Endothelial cell of umbilical vein (primary cell): Measurements from ENCODE around the gene MYORG. TPM values are rescaled to one million over a fixed set of nuclear protein-coding genes. Genes with fewer than 3 reads are reported as not detected.

Experiments used
- BruUV-seq: library from RNA; stranded (reverse); fragments of 400-500 nt; replicated peaks from 2 replicates; lab custom pipeline; 2021; lab: Mats Ljungman, UMichigan
- CTCF ChIA-PET: fragments of 300-600, 350-600 bp; sonication (Branson Sonifier 250); formaldehyde crosslinking; loops from one replicate; lab custom pipeline; 2021; ENCODE audit warnings: antibody characterized with exemption, inconsistent platforms; lab: Charles Lee
- POLR2A ChIA-PET: fragments of 300-600, 350-600 bp; sonication (Branson Sonifier 250); formaldehyde crosslinking; loops from one replicate; lab custom pipeline; 2021; ENCODE audit warnings: antibody characterized with exemption, inconsistent platforms; lab: Charles Lee
- DNase-seq: peaks from one replicate; pipeline ENCODE4 v3.0.0-alpha.2; 2011; ENCODE audit warnings: low read depth, low spot score
- FAIRE-seq: peaks from 2 replicates; lab custom pipeline; 2011; peaks lifted over from hg19 to GRCh38; lab: Jason Lieb, UNC
- H2AFZ ChIP-seq: 2 replicates; pipeline ENCODE4 v1.6.0; 2012; ENCODE audit warnings: low read depth, low read length, control low read depth, inconsistent platforms
- H3K27ac ChIP-seq: 2 replicates; pipeline ENCODE4 v1.5.1; 2011; ENCODE audit warnings: low read depth, mild to moderate bottlenecking, control low read depth, low read length, moderate library complexity; ENCODE audit not compliant: insufficient read depth
- H3K27me3 ChIP-seq, 2 experiments: 2 replicates each; pipeline versions ENCODE4 v1.6.0 to v1.6.1; 2011; ENCODE audit warnings: low read length in 2 of 2, mixed read lengths in 1 of 2; ENCODE audit not compliant: control insufficient read depth in 2 of 2, insufficient read depth in 2 of 2
- H3K36me3 ChIP-seq, 2 experiments: 2 replicates in 1 of 2; 3 replicates in 1 of 2; pipeline ENCODE4 v1.5.1; 2011; ENCODE audit warnings: low read length in 2 of 2, mild to moderate bottlenecking in 1 of 2, moderate library complexity in 1 of 2; ENCODE audit not compliant: control insufficient read depth in 2 of 2, insufficient read depth in 2 of 2; ENCODE audit errors: extremely low read depth in 1 of 2
- H3K4me1 ChIP-seq: 3 replicates; pipeline ENCODE4 v1.5.1; 2011; ENCODE audit warnings: mild to moderate bottlenecking, low read length; ENCODE audit not compliant: control insufficient read depth, insufficient read depth; ENCODE audit errors: extremely low read depth
- H3K4me2 ChIP-seq: 2 replicates; pipeline ENCODE4 v1.6.1; 2011; ENCODE audit warnings: low read length, control low read depth, mixed read lengths; ENCODE audit not compliant: insufficient read depth
- H3K4me3 ChIP-seq, 3 experiments: fragments of 200-600 bp in 1 of 3; sonication (generic), shearing (Covaris generic) in 1 of 3; replicated peaks in 1 of 3; 2 replicates each; pipeline ENCODE4 v1.5.1; 2011 to 2016; ENCODE audit warnings: control low read depth in 3 of 3, low read length in 3 of 3, mild to moderate bottlenecking in 2 of 3, inconsistent platforms in 1 of 3, low read depth in 1 of 3, moderate library complexity in 1 of 3; ENCODE audit not compliant: insufficient read depth in 1 of 3
- H3K79me2 ChIP-seq: 2 replicates; pipeline ENCODE4 v1.6.0; 2012; ENCODE audit warnings: low read length, inconsistent platforms; ENCODE audit not compliant: control insufficient read depth, insufficient read depth
- H3K9ac ChIP-seq: replicated peaks from 2 replicates; pipeline ENCODE3; 2011; ENCODE audit warnings: low read length, control low read depth; ENCODE audit not compliant: insufficient read depth; ENCODE audit errors: extremely low read depth
- H3K9me1 ChIP-seq: replicated peaks from 3 replicates; pipeline ENCODE4 v1.6.0; 2011; ENCODE audit warnings: mild to moderate bottlenecking, low read length; ENCODE audit not compliant: control insufficient read depth, insufficient read depth; ENCODE audit errors: extremely low read depth
- H3K9me3 ChIP-seq: replicated peaks from 2 replicates; pipeline ENCODE4 v1.5.1; 2012; ENCODE audit warnings: low read length, inconsistent platforms; ENCODE audit not compliant: control insufficient read depth, insufficient read depth
- H4K20me1 ChIP-seq: replicated peaks from 2 replicates; pipeline ENCODE3; 2011; ENCODE audit warnings: mild to moderate bottlenecking, low read length; ENCODE audit not compliant: control insufficient read depth, insufficient read depth; ENCODE audit errors: extremely low read depth
- CTCF ChIP-seq, 2 donors: IDR thresholded peaks; 1 replicate in 1 of 2; 2 replicates in 1 of 2; pipeline ENCODE4 v1.5.1; 2011; ENCODE audit warnings: low read length in 2 of 2, mild to moderate bottlenecking in 2 of 2, moderate library complexity in 2 of 2, control low read depth in 1 of 2, inconsistent platforms in 1 of 2, low read depth in 1 of 2; ENCODE audit not compliant: insufficient read depth in 1 of 2; ENCODE audit errors: extremely low read depth in 1 of 2
- EZH2 ChIP-seq: IDR thresholded peaks from 2 replicates; pipeline ENCODE4 v1.6.1; 2012; ENCODE audit warnings: borderline replicate concordance, low read depth, mild to moderate bottlenecking, moderate library complexity, low read length, inconsistent platforms; ENCODE audit not compliant: severe bottlenecking
- FOS ChIP-seq: IDR thresholded peaks from 2 replicates; pipeline ENCODE4 v1.6.1; 2011; ENCODE audit warnings: mild to moderate bottlenecking, low read length, moderate library complexity, borderline replicate concordance; ENCODE audit not compliant: insufficient read depth
- GATA2 ChIP-seq: IDR thresholded peaks from 2 replicates; pipeline ENCODE4 v1.7.0; 2011; ENCODE audit warnings: low read depth, mild to moderate bottlenecking, moderate library complexity, mixed read lengths, low read length; ENCODE audit not compliant: insufficient read length, insufficient read depth
- JUN ChIP-seq: IDR thresholded peaks from 2 replicates; pipeline ENCODE4 v1.6.1; 2011; ENCODE audit warnings: borderline replicate concordance, low read depth; ENCODE audit not compliant: insufficient read length, insufficient read depth
- MAX ChIP-seq: IDR thresholded peaks from 2 replicates; pipeline ENCODE4 v1.6.1; 2011; ENCODE audit not compliant: insufficient read depth, insufficient read length
- MYC ChIP-seq: IDR thresholded peaks from one replicate; pipeline ENCODE4 v1.6.1; 2011; ENCODE audit warnings: mild to moderate bottlenecking, low read depth, low read length
- POLR2A ChIP-seq: IDR thresholded peaks from 2 replicates; pipeline ENCODE4 v1.6.1; 2012; ENCODE audit warnings: low read depth, mild to moderate bottlenecking, control low read depth, low read length
- POLR2AphosphoS5 ChIP-seq: IDR thresholded peaks from 2 replicates; pipeline ENCODE4 v1.6.1; 2012; ENCODE audit warnings: low read depth, mild to moderate bottlenecking, control low read depth, low read length, moderate library complexity; ENCODE audit not compliant: insufficient read depth
- dilution Hi-C: fragments of 300-500 bp; cut with MboI; formaldehyde crosslinking; loops from one replicate; pipeline ENCODE4 v1.15.0; 2019; ENCODE audit warnings: low sequenced_read_pairs; ENCODE audit not compliant: extremely low pct_ligation_motif_present
- intact Hi-C: fragments of 100-400 bp; cut with micrococcal nuclease; formaldehyde crosslinking; loops from one replicate; pipeline ENCODE4 v1.10.0; 2022
- polyA plus RNA-seq, 4 experiments: library from polyadenylated mRNA; depleted of rRNA in 3 of 4; stranded (reverse) in 3 of 4; unstranded in 1 of 4; fragments of >200 nt; gene quantifications; 2 replicates each; pipeline versions ENCODE4 v1.2.1 to v1.2.3, GENCODE V29; 2011 to 2012; ENCODE audit warnings: missing spikeins in 1 of 4
- total RNA-seq: library from RNA; stranded (reverse); gene quantifications from 2 replicates; pipeline ENCODE4 v1.2.3, GENCODE V29; 2021

MYORG gene
- total and polyA plus RNA-seq, 2 donors (not counting 3 experiments of a cell fraction or from before 2014, with no cell fraction given): 2.8 to 7.0 TPM

- intact Hi-C loops: no loop called here
- BruUV-seq: no TSS peak
- no peak overlapping the region for H3K4me3 ChIP-seq
- dilution Hi-C loops: no loop called here
- no peak for TF ChIP-seq MYC
- TF ChIP-seq JUN: no peak
- no peak for TF ChIP-seq CTCF (IDR thresholded peaks at IDR 0.05; ENCODE audit: extremely low read depth in 1 of 2, insufficient read depth in 1 of 2, low read depth in 1 of 2, low read length in 2 of 2)
- TF ChIP-seq POLR2AphosphoS5: no peak
- ChIA-PET POLR2A (no interaction called here), CTCF (no interaction called here)
- H3K4me2 ChIP-seq: no peak overlapping the region
- H3K79me2 ChIP-seq: peaks cover 4% of the 10 kb centered on the region
- no peaks in the 10 kb centered on the region for H3K27me3 ChIP-seq
- H2AFZ ChIP-seq: no peak overlapping the region
- FAIRE-seq (no peak), DNase-seq (no peak)
- H3K9me3 ChIP-seq: no peaks in the 10 kb centered on the region
- no peak overlapping the region for H3K27ac ChIP-seq
- no peaks in the 10 kb centered on the region for H3K36me3 ChIP-seq
- H4K20me1 ChIP-seq: no peaks in the 10 kb centered on the region
- H3K9me1 ChIP-seq: no peaks in the 10 kb centered on the region
- H3K9ac ChIP-seq: no peak overlapping the region
- H3K4me1 ChIP-seq: no peaks in the 10 kb centered on the region
Observed at GRCh38 chr9:34318163-34318790, 58.4 kb downstream of the MYORG start.

- H3K9me1 ChIP-seq: no peaks in the 10 kb centered on the region
- H3K4me2 ChIP-seq: no peak overlapping the region
- no peaks in the 10 kb centered on the region for H3K36me3 ChIP-seq
- DNase-seq (no peak), FAIRE-seq (no peak)
- H4K20me1 ChIP-seq: no peaks in the 10 kb centered on the region
- dilution Hi-C loops (no loop called here), intact Hi-C loops (no loop called here)
- no peaks in the 10 kb centered on the region for H3K27me3 ChIP-seq
- no peak for TF ChIP-seq POLR2AphosphoS5
- no peak for TF ChIP-seq MYC
- no peak for TF ChIP-seq CTCF (IDR thresholded peaks at IDR 0.05; ENCODE audit: extremely low read depth in 1 of 2, insufficient read depth in 1 of 2, low read depth in 1 of 2, low read length in 2 of 2)
- TF ChIP-seq MAX: no peak
- no peak for TF ChIP-seq FOS
- no peak for TF ChIP-seq EZH2
- no peak for TF ChIP-seq POLR2A
- TF ChIP-seq GATA2: no peak
- no peak for TF ChIP-seq JUN
- H3K4me1 ChIP-seq: no peaks in the 10 kb centered on the region
- H3K4me3 ChIP-seq: no peak overlapping the region
- no peak overlapping the region for H3K27ac ChIP-seq
- no TSS peak for BruUV-seq
- H3K9me3 ChIP-seq: no peaks in the 10 kb centered on the region
- POLR2A ChIA-PET: no interaction called here
- peaks cover 4% of the 10 kb centered on the region for H3K79me2 ChIP-seq
- CTCF ChIA-PET: no interaction called here
- no peak overlapping the region for H3K9ac ChIP-seq
- H2AFZ ChIP-seq: no peak overlapping the region
Observed at GRCh38 chr9:34317436-34317835, 59.3 kb downstream of the MYORG start.
